Peyer's patch (tissue), 4 donors: Measurements from ENCODE around the gene SERPINB10.

ENCODE experiments used
- CTCF ChIP-seq, 6 experiments: fragments of 450-650 bp in 4 of 6; fragments of 200-600 bp in 2 of 6; sonication (generic) in 1 of 6; IDR thresholded peaks; one replicate each; pipeline ENCODE4 v1.5.1; 2017 to 2019; ENCODE audit warnings: antibody characterized with exemption in 6 of 6, mild to moderate bottlenecking in 3 of 6, moderate library complexity in 1 of 6
- POLR2A ChIP-seq, 2 donors: fragments of 450-650 bp; IDR thresholded peaks; one replicate each; pipeline ENCODE4 v1.5.1; 2017; ENCODE audit warnings: antibody characterized with exemption in 2 of 2, mild to moderate bottlenecking in 2 of 2, moderate library complexity in 2 of 2

GRCh38 chr18:63936932-63937393 lies 29.2 kb downstream of the SERPINB10 start:
- TF ChIP-seq CTCF (IDR thresholded peaks at IDR 0.05) (no peak), POLR2A (IDR thresholded peaks at IDR 0.05) (no peak)
